ENCODE data around the gene CNDP2.

Gene CNDP2

GRCh38 chr18:74533666-74534065 is 37.5 kb downstream of the CNDP2 start:
- no peak for DNase-seq

GRCh38 chr18:74534150-74534969 is 38.2 kb downstream of the CNDP2 start, which contains the start of gene CNDP1:
TSS of gene CNDP1 (plus strand) at chr18:74534500. CDS start at chr18:74534668, 168 bp downstream.
- DNase-seq = peak in 45 of 51 donors; percentile 8 to 87 (median 67)

GRCh38 chr18:74534981-74535649 is 39.0 kb downstream of the CNDP2 start:
- DNase-seq = no peak

GRCh38 chr18:74539289-74539688 is 43.1 kb downstream of the CNDP2 start:
- no peak for DNase-seq

- DNase-seq = peak in 4 of 51 donors; percentile 27 to 54 (median 41)
Observed at GRCh38 chr18:74540652-74541421, 44.7 kb downstream of the CNDP2 start.

GRCh38 chr18:74541703-74542555 is 45.8 kb downstream of the CNDP2 start:
- peak in 39 of 51 donors; percentile 5 to 83 (median 65) for DNase-seq

DNA sequence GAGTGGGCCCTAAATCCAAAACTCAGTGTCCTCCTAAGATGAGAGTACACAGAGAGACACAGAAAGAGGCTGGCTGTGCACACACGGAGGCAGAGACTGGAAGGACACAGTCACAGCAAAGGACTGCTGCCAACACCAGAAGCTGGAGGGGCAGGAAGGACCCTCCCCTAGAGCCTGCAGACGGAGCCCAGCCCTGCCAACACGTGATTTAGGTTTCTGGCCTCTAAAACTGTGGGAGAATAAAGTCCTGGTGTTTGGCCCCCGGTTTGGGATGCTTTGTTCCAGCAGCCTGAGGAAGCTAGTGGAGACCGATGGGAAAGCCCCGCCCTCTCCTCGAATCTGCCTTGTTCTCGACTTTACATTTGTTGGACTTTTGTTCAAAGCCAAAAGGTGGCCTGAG is 48.7 kb downstream of the CNDP2 start:
- no peak for DNase-seq

GRCh38 chr18:74546007-74546406 is 49.8 kb downstream of the CNDP2 start:
- DNase-seq = no peak

- DNase-seq = no peak
Observed at GRCh38 chr18:74546751-74547530, 50.8 kb downstream of the CNDP2 start.

DNA sequence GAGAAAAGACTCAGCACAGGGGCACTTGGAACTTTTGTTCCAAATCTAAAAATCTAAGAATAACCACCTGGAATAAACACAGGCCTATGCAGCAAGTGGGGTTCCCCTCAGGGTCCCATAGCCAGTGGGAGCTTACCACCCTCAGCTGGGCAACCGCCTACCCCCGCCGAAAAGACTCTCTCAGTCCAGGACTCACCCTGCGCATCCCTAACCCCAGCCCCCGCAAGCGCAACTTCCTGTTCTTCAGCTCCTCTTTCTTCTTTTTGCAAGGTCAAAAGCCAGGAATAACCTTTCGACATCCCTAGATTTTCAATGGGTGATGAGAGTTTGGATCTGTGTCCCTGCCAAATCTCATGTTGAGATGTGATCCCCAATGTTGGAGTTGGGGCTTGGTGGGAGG is 51.7 kb downstream of the CNDP2 start:
- DNase-seq = no peak

DNA sequence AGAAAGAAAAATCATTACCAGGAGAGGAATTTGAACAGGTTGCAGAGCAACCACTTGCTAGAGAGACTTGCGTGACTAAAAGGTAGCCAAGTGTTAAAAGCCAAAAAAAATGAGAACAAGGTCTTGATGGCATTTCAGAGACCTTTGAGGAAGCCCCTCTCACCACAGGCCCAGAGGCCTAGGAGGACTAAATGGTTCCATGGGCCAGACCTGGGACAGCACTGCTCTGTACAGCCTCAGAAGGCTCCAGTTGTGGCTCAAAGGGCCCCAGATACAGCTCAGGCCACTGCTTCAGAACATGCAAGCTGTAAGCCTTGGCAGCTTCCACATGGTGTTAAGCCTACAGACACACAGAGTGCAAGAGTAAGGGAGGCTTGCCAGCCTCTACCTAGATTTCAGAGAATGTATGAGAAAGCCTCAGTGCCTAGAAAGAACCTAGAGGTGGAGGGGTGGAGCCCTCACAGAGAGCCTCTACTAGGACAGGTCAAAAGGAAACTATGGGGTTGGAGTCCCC is 53.5 kb downstream of the CNDP2 start:
- DNase-seq = no peak

DNA sequence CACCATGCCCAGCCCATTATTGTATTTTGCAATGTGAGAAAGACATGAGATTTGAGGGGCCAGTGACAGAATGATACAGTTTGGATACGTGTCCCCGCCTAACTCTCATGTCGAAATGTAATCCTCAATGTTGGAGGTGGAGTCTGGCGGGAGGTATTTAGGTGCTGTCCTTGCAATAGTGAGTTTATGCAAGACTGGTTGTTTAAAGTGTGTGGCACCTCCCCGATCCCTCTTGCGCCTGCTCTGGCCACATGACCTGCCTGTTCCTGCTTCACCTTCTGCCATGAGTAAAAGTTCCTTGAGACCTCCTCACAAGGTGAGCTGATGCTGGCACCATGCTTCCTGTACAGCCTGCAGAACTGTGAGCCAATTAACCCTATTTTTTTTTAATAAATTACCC is 54.7 kb downstream of the CNDP2 start:
- no peak for DNase-seq

DNA sequence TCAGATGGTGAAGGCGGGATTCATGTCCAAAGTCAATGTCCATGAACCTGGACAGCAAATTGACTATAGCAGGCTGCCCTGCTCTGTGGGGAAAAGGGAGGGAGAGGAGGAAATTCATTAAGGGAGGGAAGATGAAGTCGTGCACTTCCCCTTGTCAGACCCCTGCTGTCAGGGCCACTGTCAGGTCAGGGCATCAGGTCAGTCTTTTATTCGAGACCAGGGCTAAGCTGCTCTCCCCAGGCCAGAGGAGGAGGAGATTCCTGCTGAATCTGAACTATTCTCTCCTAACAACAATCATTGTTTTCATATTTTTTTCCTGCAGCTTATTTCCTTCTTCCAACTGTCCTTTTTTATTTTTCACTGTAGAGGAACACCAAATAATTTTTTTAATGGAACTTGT is 55.3 kb downstream of the CNDP2 start:
- DNase-seq = no peak

DNA sequence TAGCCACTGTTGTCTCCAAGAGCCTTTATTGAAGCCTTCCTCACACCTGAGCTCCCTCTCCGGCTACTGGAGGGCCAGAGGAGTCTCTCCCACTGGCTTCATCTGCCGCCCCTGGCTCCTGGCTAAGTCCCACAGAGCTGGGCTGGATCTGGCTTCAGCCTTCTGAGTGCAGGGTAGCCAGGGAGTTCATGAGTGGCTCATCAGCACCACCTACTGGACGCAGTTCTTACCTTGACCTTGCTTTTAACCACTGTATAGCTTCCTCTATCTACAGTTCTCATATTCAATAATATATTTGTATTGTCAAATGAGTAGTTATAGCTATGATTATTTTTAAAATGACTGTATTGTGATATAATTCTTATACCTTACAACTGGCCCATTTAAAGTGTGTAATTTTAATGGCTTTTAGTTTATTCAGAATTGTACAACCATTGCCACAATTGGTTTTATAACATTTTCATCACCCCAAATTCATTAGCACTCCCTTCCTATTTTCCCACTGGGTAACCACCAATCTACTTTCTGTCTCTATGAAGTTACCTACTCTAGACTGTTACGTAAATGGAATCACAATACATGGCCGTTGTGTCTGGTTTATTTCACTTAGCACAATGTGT is 55.9 kb downstream of the CNDP2 start:
- DNase-seq = peak in 45 of 51 donors; percentile 8 to 90 (median 62)

DNA sequence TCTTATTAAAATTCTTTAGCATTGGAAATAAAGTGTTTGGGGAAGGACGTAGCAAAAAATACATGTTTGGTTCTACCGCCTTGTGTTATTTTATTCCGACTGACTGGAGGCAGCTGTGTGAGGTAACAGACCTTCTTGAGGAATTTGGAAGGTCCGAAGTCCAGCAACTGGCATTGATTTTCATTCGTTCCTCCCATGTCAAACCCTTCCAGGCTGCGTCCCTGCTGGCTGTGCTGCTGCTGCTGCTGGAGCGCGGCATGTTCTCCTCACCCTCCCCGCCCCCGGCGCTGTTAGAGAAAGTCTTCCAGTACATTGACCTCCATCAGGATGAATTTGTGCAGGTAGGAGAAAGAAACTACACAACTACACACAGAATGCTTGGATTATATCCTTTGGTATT is 60.0 kb downstream of the CNDP2 start:
- no peak for DNase-seq

DNA sequence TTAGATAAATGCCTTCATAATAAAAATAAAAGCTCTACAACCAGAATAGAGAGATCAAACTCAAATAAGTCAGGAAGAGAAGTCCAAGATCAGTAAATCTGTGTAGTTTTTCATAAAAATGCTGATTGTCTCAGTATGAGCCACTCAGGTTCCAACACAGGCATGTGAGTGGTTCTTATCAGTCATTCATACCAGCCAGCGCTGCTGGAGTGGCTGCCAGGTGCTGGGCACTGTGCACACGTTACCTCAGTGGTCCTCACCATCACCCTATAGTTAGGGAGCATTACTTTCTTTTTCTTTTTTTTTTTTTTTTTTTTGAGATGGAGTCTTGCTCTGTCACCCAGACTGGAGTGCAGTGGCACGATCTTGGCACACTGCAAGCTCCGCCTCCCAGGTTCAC is 61.9 kb downstream of the CNDP2 start:
- no peak for DNase-seq

DNA sequence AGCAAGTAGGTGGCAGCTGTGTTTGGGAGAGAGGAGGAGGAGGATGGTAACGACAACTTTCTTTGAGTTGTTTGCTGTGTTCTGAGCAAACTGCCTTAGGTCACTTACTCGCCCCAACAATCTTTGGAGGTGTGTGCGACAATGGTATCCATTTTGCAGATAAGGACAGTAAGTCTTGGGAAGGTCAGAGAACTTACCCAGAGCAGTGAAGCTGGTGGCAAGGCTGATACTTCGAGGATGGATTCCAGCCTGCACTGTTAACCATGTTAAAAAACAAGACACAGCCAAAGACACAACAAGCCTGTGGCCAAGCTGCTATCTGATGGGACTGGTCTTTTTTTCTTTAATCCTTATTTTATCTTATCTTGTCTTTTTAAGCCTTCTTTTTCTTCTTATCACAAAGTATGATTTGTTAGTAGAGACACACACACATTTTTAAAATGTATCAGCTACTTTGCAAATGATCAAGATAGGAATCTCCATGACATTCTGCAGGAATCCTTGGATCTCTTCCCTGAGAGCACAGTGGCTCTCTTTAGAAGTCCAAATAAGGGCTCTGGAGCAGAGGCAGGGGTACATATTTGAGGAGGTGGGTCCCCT is 66.1 kb downstream of the CNDP2 start:
- DNase-seq = no peak

DNA sequence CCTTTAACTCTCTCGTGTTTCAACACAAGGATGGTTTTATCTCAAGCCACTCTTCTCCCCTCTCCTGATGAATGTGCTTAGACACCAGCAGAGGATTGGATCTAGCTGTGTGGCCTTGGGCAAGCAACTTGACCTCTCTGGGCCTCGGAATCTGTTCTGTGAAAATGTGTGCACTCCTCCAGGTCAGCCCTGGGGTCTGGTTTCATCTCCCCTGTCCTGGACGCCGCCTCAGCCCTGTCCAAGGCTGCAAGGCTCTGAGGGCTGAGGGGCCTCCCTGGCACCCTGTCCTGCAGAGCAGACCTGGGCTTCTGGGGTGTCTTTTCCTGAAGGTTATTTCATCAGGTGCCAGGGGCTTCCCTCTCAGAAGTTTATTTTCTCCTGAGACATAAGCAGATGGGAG is 66.6 kb downstream of the CNDP2 start:
- no peak for DNase-seq

- DNase-seq = no peak
Observed at GRCh38 chr18:74563999-74564398, 67.8 kb downstream of the CNDP2 start.
